AG04450 (cell line): ENCODE data around the gene TMEM253. TPM values are rescaled to one million over a fixed set of nuclear protein-coding genes. Genes with fewer than 3 reads are reported as not detected.

Experiments used
- CTCF ChIA-PET: fragments of 300-600, 350-600 bp; formaldehyde crosslinking; extraction: SDS; loops from one replicate; lab custom pipeline; 2022; ENCODE audit warnings: antibody characterized with exemption, inconsistent platforms; lab: Charles Lee
- POLR2A ChIA-PET: fragments of 350-600 bp; formaldehyde crosslinking; extraction: SDS; loops from one replicate; lab custom pipeline; 2021; ENCODE audit warnings: antibody characterized with exemption, inconsistent platforms; lab: Yijun Ruan, JAX
- DNase-seq: peaks from one replicate; pipeline ENCODE4 v3.0.0-alpha.2; 2011; ENCODE audit warnings: low read depth, low spot score
- H3K27ac ChIP-seq: one replicate; pipeline ENCODE4 v1.5.1; 2012; ENCODE audit warnings: low read depth, low read length, control low read depth
- H3K27me3 ChIP-seq: one replicate; pipeline ENCODE4 v1.6.0; 2012; ENCODE audit warnings: low read length; ENCODE audit not compliant: control insufficient read depth, insufficient read depth
- H3K4me3 ChIP-seq: 2 replicates; pipeline ENCODE4 v1.5.1; 2011; ENCODE audit warnings: mild to moderate bottlenecking, low read depth, low read length, control low read depth
- H3K9me3 ChIP-seq: 2 replicates; pipeline ENCODE4 v1.5.1; 2012; ENCODE audit warnings: low read length; ENCODE audit not compliant: control insufficient read depth, insufficient read depth
- polyA plus RNA-seq: library from polyadenylated mRNA; depleted of rRNA; stranded (reverse); fragments of >200 nt; gene quantifications from 2 replicates; pipeline ENCODE4 v1.2.3, GENCODE V29; 2011
- TF ChIP-seq, protein P1 (sequence below): IDR thresholded peaks from 2 replicates; pipeline ENCODE4 v1.5.1; 2011; ENCODE audit warnings: low read depth, low read length, control low read depth, inconsistent platforms

The TMEM253 gene
- polyA plus RNA-seq, 1 experiment: 0.21 TPM

DNA sequence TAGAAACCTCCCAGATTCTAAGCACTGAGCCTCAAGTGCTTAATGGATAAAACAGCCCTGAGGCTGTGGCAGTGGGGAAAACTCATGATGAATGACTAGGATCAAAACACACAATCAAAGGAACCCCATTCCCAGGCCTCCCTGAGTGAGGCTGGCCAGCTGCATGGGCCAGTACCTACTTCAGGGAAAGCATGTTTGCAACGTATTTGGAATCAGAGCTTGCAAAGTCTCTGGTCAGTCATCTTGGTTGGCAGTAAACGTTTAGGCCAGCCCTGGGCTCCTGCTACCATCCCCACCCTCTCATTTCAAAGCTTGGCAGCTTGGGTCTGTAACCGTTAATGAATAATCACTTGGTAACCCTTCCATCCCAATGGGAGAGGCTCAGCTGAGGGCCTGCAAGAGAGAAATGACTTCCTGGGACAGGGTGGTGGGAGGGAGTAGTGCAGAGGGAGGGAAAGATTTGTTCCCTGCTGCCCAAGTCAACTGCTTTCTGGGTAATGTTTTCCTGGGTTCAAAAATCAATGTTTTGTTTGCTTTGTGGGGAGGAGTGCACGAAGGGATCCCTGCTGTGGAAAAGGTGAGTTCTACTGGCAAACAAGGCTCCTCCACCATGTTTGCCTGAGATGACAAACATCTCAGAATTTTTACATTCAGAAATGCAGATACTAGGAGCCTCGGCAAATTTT is 45.3 kb upstream of the TMEM253 start:
- TF ChIP-seq, protein P1, sequence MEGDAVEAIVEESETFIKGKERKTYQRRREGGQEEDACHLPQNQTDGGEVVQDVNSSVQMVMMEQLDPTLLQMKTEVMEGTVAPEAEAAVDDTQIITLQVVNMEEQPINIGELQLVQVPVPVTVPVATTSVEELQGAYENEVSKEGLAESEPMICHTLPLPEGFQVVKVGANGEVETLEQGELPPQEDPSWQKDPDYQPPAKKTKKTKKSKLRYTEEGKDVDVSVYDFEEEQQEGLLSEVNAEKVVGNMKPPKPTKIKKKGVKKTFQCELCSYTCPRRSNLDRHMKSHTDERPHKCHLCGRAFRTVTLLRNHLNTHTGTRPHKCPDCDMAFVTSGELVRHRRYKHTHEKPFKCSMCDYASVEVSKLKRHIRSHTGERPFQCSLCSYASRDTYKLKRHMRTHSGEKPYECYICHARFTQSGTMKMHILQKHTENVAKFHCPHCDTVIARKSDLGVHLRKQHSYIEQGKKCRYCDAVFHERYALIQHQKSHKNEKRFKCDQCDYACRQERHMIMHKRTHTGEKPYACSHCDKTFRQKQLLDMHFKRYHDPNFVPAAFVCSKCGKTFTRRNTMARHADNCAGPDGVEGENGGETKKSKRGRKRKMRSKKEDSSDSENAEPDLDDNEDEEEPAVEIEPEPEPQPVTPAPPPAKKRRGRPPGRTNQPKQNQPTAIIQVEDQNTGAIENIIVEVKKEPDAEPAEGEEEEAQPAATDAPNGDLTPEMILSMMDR: no peak
- Histone ChIP-seq H3K4me3 (no peak overlapping the region), H3K9me3 (no peaks in the 10 kb centered on the region), H3K27me3 (peaks cover 3% of the 10 kb centered on the region), H3K27ac (no peak overlapping the region)
- CTCF ChIA-PET: interaction anchor here (1.1 to 2.4 kb wide), 2 partner anchors 10 to 41 kb away, joined by 3 to 7 read pairs; no protein-coding TSS in a partner anchor
- POLR2A ChIA-PET: no interaction called here
- no peak for DNase-seq

DNA sequence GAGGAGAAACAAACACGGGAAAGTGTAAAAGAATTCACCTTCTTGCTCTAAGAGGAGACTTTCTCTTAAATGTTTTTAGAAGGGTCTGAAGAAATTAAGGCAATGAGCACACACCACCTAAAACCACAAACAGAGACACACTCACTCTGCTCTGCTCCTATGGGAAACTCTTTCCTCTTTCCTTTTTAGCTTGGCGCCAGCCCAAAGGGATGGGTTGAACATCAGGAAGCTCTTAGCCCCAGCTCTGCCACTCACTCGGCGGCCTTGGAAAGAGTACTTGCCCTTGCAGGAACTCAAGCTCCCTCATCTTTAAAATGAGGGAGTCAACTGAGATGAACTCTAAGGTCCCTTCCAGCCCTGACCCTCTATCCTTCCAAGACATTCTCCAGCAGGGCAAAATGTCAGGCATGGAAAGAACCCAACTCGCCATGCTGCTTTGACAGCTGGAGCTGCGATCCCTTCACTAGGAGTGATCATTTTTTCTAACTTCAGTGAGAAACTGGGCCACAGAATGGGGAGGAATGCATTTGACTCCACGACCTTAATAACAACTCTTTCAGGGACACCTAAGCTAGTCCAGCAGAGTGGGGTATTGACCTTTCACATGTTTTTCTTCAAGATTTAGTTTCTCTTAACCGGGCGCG is 44.2 kb upstream of the TMEM253 start:
- ChIA-PET CTCF (interaction anchor here (1.0 to 2.4 kb wide), 5 partner anchors 16 to 79 kb away, joined by 3 to 7 read pairs (median 3); no protein-coding TSS in a partner anchor), POLR2A (no interaction called here)
- TF ChIP-seq, protein P1: no peak
- H3K27me3 ChIP-seq: peaks cover 3% of the 10 kb centered on the region
- DNase-seq: no peak
- no peak overlapping the region for H3K27ac ChIP-seq
- no peaks in the 10 kb centered on the region for H3K9me3 ChIP-seq
- H3K4me3 ChIP-seq: no peak overlapping the region

DNA sequence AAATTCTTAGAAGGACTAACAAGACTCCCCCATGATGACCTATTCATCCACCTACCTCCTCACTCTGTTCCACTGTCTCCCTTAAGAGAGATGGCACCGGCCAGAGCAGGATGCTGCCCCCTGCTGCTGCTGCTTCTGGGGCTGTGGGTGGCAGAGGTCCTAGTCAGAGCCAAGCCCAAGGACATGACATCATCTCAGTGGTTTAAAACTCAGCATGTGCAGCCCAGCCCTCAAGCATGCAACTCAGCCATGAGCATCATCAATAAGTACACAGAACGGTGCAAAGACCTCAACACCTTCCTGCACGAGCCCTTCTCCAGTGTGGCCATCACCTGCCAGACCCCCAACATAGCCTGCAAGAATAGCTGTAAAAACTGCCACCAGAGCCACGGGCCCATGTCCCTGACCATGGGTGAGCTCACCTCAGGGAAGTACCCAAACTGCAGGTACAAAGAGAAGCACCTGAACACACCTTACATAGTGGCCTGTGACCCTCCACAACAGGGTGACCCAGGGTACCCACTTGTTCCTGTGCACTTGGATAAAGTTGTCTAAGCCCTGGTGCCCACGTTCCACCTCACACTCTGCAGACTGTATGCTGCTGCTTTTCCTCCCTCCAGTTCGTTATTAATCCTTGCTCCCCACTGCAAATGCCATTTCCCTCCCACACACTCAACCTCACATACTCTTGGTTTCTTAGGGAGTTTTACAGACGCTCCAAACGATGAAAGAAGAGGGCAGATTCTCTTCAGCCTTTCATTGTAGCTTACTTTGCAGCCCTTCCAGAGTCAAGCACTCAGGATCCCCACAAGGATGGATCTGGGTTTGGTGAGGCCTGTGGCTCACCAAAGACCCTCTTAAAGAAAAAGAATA is 42.8 kb upstream of the TMEM253 start, which contains the start of gene RNASE8:
Gene RNASE8 (plus strand): TSS at position 20 of the 873 bp plus-strand sequence. CDS start 71 bp downstream, at position 91.
- ChIA-PET POLR2A (no interaction called here), CTCF (interaction anchor here (0.7 to 2.2 kb wide), 4 partner anchors 10 to 45 kb away, joined by 3 to 14 read pairs (median 6); no protein-coding TSS in a partner anchor)
- Histone ChIP-seq H3K4me3 (no peak within 1 kb of the TSS), H3K27me3 (no peaks in the 10 kb centered on the region), H3K9me3 (no peaks in the 10 kb centered on the region), H3K27ac (peak within 1 kb of the TSS; percentile 52)
- TF ChIP-seq, protein P1: peak; percentile 32
- DNase-seq: no peak

DNA sequence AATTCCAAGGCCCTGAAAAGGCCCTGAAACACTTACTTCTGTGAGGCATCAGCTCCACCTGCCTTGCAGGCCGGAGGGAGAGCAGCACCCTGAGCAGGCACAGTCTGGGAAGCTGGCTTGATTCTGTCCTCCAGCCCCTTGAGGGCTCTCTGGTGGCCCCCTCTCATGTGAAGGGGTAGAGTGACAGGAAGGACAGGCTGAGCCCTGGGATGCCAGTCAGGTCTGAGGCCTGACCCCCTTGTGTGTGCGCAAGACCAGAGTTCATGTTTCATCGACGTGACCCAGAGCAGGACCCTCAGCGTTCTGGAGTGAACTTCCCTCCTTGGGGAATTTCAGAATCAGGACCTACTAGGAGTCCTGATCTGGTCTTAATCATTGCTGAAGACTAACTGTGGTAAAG is 42.0 kb upstream of the TMEM253 start:
- no peak for DNase-seq
- no peak overlapping the region for H3K4me3 ChIP-seq
- POLR2A ChIA-PET: no interaction called here
- TF ChIP-seq, protein P1: no peak
- no peaks in the 10 kb centered on the region for H3K9me3 ChIP-seq
- CTCF ChIA-PET: interaction anchor here (1.4 to 2.2 kb wide), 2 partner anchors 10 to 44 kb away, joined by 8 to 14 read pairs; no protein-coding TSS in a partner anchor
- H3K27me3 ChIP-seq: no peaks in the 10 kb centered on the region
- H3K27ac ChIP-seq: no peak overlapping the region
